ENCODE data around the gene LSM12.

DNA sequence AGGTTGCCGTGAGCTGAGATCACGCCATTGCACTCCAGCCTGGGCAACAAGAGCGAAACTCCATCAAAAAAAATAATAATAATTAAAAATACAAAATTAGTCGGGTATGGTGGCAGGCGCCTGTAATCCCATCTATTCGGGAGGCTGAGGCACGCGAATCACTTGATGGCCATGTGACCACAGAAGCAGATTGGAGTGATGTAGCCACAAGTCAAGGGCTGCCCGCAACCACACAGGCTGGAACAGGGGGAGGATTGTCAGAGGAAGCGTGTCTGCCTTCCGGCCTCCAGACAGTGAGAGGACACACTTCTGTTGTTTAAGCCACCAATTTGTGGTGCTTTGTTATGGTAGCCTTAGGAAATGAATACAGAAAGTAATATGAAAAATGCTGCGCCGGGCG is 73.8 kb downstream of the LSM12 start:
- TF ChIP-seq SRF (IDR thresholded peaks at IDR 0.05; ENCODE audit: low read depth, low read length), result no peak
- TF ChIP-seq, protein P1, sequence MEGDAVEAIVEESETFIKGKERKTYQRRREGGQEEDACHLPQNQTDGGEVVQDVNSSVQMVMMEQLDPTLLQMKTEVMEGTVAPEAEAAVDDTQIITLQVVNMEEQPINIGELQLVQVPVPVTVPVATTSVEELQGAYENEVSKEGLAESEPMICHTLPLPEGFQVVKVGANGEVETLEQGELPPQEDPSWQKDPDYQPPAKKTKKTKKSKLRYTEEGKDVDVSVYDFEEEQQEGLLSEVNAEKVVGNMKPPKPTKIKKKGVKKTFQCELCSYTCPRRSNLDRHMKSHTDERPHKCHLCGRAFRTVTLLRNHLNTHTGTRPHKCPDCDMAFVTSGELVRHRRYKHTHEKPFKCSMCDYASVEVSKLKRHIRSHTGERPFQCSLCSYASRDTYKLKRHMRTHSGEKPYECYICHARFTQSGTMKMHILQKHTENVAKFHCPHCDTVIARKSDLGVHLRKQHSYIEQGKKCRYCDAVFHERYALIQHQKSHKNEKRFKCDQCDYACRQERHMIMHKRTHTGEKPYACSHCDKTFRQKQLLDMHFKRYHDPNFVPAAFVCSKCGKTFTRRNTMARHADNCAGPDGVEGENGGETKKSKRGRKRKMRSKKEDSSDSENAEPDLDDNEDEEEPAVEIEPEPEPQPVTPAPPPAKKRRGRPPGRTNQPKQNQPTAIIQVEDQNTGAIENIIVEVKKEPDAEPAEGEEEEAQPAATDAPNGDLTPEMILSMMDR (IDR thresholded peaks at IDR 0.05; ENCODE audit: control extremely low read depth in 1 of 3, insufficient read depth in 1 of 3, low read depth in 1 of 3, low read length in 3 of 3), result no peak
- TF ChIP-seq POLR2A (IDR thresholded peaks at IDR 0.05; ENCODE audit: control extremely low read depth in 1 of 2, low read depth in 2 of 2, low read length in 2 of 2), result no peak
- TF ChIP-seq TBP (IDR thresholded peaks at IDR 0.05; ENCODE audit: low read depth, low read length), result no peak
- TF ChIP-seq EZH2 (IDR thresholded peaks at IDR 0.05; ENCODE audit: low read depth, low read length, severe bottlenecking), result no peak
- TF ChIP-seq ASH2L (IDR thresholded peaks at IDR 0.05; ENCODE audit: low read length), result no peak
- TF ChIP-seq YY1 (IDR thresholded peaks at IDR 0.05; ENCODE audit: low read depth, low read length), result no peak
- no peak for TF ChIP-seq TCF12 (IDR thresholded peaks at IDR 0.05; ENCODE audit: low read depth, low read length)
- TF ChIP-seq RAD21 (IDR thresholded peaks at IDR 0.05 in 1 of 2, conservative IDR thresholded peaks at IDR 0.05 in 1 of 2; ENCODE audit: low read depth in 2 of 2, low read length in 2 of 2), result no peak
- no peak for TF ChIP-seq JUND (IDR thresholded peaks at IDR 0.05; ENCODE audit: low read length)
- no peak for TF ChIP-seq CEBPB (IDR thresholded peaks at IDR 0.05; ENCODE audit: low read depth, low read length)
- TF ChIP-seq CTBP2 (IDR thresholded peaks at IDR 0.05; ENCODE audit: borderline replicate concordance, insufficient read depth, insufficient read length, low read length), result no peak
- no peak for TF ChIP-seq GTF2F1 (IDR thresholded peaks at IDR 0.05; ENCODE audit: borderline replicate concordance, low read depth, low read length)
- TF ChIP-seq CBX5 (IDR thresholded peaks at IDR 0.05; ENCODE audit: low read depth, low read length), result no peak

All from H1 (cell line).